ENCODE data around the gene PHC3. TPM values are rescaled to one million over a fixed set of nuclear protein-coding genes. Genes with fewer than 3 reads are reported as not detected.

PHC3 gene, protein sequence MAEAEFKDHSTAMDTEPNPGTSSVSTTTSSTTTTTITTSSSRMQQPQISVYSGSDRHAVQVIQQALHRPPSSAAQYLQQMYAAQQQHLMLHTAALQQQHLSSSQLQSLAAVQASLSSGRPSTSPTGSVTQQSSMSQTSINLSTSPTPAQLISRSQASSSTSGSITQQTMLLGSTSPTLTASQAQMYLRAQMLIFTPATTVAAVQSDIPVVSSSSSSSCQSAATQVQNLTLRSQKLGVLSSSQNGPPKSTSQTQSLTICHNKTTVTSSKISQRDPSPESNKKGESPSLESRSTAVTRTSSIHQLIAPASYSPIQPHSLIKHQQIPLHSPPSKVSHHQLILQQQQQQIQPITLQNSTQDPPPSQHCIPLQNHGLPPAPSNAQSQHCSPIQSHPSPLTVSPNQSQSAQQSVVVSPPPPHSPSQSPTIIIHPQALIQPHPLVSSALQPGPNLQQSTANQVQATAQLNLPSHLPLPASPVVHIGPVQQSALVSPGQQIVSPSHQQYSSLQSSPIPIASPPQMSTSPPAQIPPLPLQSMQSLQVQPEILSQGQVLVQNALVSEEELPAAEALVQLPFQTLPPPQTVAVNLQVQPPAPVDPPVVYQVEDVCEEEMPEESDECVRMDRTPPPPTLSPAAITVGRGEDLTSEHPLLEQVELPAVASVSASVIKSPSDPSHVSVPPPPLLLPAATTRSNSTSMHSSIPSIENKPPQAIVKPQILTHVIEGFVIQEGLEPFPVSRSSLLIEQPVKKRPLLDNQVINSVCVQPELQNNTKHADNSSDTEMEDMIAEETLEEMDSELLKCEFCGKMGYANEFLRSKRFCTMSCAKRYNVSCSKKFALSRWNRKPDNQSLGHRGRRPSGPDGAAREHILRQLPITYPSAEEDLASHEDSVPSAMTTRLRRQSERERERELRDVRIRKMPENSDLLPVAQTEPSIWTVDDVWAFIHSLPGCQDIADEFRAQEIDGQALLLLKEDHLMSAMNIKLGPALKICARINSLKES
- total RNA-seq = 36.9 and 47.1 TPM in 2 replicates

DNA sequence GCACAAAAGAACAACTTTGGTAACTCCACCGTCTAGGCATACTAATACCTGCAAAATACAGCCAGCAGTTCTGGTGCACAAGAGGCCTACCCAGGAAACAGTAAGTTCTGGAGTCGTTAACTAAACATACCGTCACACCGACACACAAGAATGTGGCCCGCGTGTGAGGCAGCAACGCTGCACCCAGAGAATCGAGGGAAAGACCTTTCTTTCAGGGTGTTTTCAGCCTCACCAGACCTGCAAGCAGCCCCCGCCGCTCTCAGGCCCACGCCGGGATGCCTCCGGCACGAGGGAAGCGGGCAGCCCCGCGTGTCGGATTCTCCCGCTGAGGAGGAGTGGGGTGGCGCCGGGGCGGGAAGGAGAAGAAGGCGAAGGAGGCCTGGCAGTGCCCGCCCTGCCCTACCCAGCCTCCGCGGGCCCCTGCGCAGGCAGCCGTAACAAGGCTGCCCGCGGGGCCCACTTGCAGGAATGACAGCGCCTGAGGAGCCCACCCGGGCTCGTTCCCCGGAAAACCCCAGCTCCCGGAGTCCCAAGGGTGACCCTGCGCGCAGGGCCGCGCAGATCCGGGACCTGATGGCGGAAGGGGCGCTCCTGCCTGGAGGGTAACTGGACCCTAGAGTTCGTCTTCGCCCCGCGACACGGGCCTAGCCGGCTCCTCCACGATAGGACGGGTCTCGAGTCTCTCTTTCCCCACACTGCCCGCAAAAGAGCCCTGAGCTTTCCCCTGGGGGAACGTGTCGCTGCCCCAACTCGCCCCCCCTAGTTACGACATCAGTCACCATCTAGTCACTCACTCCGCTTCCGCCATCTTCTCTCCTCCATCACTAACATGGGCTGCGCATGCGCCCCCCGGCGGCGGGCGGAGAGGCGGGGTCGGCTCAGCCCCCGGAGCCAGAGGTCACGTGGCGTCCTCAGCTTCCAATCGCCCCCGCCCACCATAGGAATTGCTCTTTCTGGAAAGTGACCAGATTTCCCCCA, at the start of gene PHC3:
Gene PHC3, minus strand, starts transcription at position 826 of the 978 bp plus-strand sequence. Its CDS starts 18 bp downstream, at position 808.
- TF ChIP-seq, protein P1, sequence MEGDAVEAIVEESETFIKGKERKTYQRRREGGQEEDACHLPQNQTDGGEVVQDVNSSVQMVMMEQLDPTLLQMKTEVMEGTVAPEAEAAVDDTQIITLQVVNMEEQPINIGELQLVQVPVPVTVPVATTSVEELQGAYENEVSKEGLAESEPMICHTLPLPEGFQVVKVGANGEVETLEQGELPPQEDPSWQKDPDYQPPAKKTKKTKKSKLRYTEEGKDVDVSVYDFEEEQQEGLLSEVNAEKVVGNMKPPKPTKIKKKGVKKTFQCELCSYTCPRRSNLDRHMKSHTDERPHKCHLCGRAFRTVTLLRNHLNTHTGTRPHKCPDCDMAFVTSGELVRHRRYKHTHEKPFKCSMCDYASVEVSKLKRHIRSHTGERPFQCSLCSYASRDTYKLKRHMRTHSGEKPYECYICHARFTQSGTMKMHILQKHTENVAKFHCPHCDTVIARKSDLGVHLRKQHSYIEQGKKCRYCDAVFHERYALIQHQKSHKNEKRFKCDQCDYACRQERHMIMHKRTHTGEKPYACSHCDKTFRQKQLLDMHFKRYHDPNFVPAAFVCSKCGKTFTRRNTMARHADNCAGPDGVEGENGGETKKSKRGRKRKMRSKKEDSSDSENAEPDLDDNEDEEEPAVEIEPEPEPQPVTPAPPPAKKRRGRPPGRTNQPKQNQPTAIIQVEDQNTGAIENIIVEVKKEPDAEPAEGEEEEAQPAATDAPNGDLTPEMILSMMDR (IDR thresholded peaks at IDR 0.05; ENCODE audit: extremely low read depth, low read depth, low read length) = no peak
- peak within 1 kb of the TSS; percentile 97 for H3K27ac ChIP-seq (ENCODE audit: low read depth, low read length)
- H3K79me2 ChIP-seq (ENCODE audit: insufficient read depth, low read length) = peaks cover 52% of the 10 kb centered on the region
- H3K4me2 ChIP-seq (ENCODE audit: insufficient read depth, low read length) = peak within 1 kb of the TSS; percentile 99
- H3K36me3 ChIP-seq (ENCODE audit: insufficient read depth, low read length) = peaks cover 23% of the 10 kb centered on the region
- H4K20me1 ChIP-seq (ENCODE audit: insufficient read depth, low read length) = peaks cover 13% of the 10 kb centered on the region
- peak; percentile 98 for DNase-seq (ENCODE audit: insufficient read length, low spot score, missing footprints)
- H2AFZ ChIP-seq (ENCODE audit: low read length) = peak within 1 kb of the TSS; percentile 100
- no peaks in the 10 kb centered on the region for H3K9me3 ChIP-seq (ENCODE audit: low read depth, low read length)
- no peaks in the 10 kb centered on the region for H3K27me3 ChIP-seq (ENCODE audit: insufficient read depth, low read length)
- H3K4me1 ChIP-seq (ENCODE audit: insufficient read depth, low read length) = peaks cover 12% of the 10 kb centered on the region
- peak within 1 kb of the TSS; percentile 99 for H3K4me3 ChIP-seq (ENCODE audit: insufficient read depth, low read length)

DNA sequence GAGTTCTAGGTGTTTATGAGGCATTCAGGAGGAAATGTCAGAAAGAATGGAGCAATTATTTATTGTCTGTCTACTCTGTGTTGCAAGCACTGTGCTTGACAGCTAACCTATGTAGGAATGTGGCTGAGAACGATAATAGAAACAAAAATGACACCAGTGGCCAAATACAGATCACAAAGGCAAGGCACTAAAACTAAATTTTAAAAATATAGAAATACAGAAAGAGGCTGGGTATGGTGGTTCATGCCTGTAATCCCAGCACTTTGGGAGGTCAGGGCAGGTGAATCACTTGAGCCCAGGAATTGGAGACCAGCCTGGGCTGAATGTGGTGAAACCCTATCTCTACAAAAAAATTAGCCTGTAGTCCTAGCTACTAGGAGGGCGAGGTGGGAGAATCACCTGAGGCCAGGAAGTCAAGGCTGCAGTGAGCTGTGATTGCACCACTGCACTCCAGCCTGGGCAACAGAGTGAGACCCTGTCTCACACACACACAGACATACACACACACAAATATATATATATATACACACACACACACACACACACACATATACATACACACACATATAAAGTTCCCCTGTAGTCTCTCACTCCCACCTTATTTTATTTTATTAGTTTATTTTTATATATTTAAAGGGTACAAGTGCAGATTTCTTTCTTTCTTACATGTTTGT, 46.7 kb upstream of the PHC3 start:
- no peak for DNase-seq (ENCODE audit: insufficient read length, low spot score, missing footprints)
- Histone ChIP-seq H2AFZ (ENCODE audit: low read length) (no peak overlapping the region), H4K20me1 (ENCODE audit: insufficient read depth, low read length) (peaks cover 21% of the 10 kb centered on the region), H3K4me3 (ENCODE audit: insufficient read depth, low read length) (no peak overlapping the region), H3K36me3 (ENCODE audit: insufficient read depth, low read length) (no peaks in the 10 kb centered on the region), H3K79me2 (ENCODE audit: insufficient read depth, low read length) (peaks cover 73% of the 10 kb centered on the region), H3K4me2 (ENCODE audit: insufficient read depth, low read length) (peak overlapping the region; percentile 17), H3K4me1 (ENCODE audit: insufficient read depth, low read length) (peaks cover 36% of the 10 kb centered on the region), H3K9me3 (ENCODE audit: low read depth, low read length) (no peaks in the 10 kb centered on the region), H3K27ac (ENCODE audit: low read depth, low read length) (no peak overlapping the region), H3K27me3 (ENCODE audit: insufficient read depth, low read length) (no peaks in the 10 kb centered on the region)
- TF ChIP-seq, protein P1 (IDR thresholded peaks at IDR 0.05; ENCODE audit: extremely low read depth, low read depth, low read length) = no peak

DNA sequence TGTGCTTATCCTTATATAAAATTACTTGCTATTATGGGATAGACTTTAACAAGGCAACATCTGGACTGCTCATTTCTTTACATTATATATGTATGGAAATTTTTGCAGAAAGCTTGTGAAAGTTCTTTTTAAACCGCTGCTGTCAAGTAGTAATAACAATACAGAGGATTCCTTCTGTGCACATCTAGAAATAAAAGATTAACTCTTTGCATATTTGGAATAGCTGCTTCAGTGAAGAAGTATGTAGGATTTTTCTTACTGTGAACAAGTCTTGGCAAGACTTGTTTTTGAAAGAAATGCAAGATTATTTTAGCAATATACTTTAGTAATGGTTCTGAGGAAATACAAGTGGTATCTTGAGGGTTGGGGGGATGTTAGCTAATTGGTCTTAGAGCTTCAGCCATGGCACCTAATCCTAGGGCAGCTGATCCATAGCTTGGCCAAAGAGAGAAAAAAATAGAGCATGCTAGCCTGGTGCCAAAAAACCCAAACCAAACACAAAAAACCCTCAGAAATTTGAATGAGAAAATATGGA, 45.0 kb upstream of the PHC3 start:
- Histone ChIP-seq H3K9me3 (ENCODE audit: low read depth, low read length) (no peaks in the 10 kb centered on the region), H3K79me2 (ENCODE audit: insufficient read depth, low read length) (peaks cover 72% of the 10 kb centered on the region), H3K27ac (ENCODE audit: low read depth, low read length) (no peak overlapping the region), H3K4me3 (ENCODE audit: insufficient read depth, low read length) (no peak overlapping the region), H2AFZ (ENCODE audit: low read length) (no peak overlapping the region), H4K20me1 (ENCODE audit: insufficient read depth, low read length) (peaks cover 17% of the 10 kb centered on the region), H3K4me2 (ENCODE audit: insufficient read depth, low read length) (peak overlapping the region; percentile 39), H3K27me3 (ENCODE audit: insufficient read depth, low read length) (no peaks in the 10 kb centered on the region), H3K4me1 (ENCODE audit: insufficient read depth, low read length) (peaks cover 31% of the 10 kb centered on the region), H3K36me3 (ENCODE audit: insufficient read depth, low read length) (no peaks in the 10 kb centered on the region)
- TF ChIP-seq, protein P1 (IDR thresholded peaks at IDR 0.05; ENCODE audit: extremely low read depth, low read depth, low read length) = no peak
- peak; percentile 87 for DNase-seq (ENCODE audit: insufficient read length, low spot score, missing footprints)
